ENCODE data around the gene PAPLN.
A peak's percentile ranks its signal among the peaks of the same experiment; 100 is the strongest.

Gene PAPLN

DNA sequence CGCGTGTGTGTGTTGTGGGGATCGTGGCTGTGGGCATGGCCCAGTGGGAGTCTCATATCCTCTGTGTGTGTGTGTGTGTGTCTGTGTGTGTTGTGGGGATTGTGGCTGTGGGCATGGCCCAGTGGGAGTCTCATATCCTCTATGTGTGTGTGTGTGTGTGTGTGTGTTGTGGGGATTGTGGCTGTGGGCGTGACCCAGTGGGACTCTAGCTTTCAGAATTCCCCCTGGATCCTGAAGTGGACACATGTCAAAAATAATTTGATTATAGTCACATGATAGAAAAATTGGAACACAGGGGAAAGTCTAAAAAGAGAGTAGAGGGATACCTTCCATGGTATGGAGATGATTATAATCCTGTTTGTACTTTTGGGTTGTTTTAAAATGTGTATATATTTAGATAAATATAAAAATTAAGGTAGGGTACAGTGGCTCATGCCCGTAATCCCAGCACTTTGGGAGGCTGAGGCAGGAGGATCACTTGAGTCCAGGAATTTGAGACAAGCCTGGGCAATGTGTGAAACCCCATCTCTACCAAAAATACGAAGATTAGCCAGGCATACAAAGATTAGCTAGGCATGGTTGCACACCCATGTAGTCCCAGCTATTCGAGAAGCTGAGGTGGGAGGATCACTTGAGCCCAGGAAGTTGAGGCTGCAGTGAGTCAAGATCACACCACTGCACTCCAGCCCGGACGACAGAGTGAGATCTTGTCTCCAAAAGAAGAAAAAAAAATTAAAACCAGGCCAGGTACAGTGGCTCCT is 11.0 kb downstream of the PAPLN start:
- no peak for DNase-seq

DNA sequence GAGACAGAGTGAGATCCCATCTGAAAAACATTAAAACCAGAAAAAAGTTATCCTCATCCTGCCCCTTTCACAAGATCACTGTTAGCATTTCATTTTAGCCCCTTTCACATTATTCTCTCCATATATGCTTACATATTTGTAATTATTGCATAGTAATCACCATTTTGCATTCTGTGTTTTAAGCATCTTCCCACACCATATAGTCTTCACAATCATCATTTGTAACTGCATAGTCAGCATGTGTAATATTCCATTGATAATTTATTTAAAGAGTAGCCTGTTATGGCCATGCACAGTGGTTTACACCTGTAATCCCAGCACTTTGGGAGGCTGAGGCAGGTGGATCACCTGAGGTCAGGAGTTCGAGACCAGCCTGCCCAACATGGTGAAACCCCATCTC is 11.8 kb downstream of the PAPLN start:
- no peak for DNase-seq

DNA sequence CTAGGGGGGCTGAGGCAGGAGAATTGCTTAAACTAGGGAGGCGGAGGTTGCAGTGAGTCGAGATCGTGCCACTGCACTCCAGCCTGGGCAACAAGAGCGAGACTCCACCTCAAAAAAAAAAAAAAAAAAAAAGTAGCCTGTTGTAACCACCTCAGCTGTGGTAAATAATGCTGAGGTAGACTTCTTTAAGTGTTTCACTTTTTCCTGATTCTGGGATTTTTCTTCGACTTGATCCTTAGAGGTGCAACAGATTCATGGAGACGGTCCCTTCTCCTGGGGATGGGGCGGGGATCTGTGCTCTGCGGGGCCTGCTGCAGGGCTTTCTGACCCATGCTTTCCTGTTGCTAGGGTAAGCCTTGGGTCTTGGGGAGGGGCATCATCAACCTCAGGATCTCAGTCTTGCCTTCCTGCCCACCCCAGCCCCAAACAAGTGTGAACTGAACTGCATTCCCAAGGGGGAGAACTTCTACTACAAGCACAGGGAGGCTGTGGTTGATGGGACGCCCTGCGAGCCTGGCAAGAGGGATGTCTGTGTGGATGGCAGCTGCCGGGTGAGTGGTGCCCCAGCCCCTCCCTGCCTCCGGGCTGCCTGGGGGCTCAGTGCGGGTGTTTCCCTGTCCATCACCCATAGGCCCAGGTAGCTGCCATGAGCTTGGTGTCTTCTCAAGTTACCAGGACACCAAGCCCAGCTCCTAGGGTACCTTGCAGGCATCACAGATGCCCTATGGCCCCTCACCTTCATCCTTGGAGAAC is 12.4 kb downstream of the PAPLN start:
- DNase-seq = no peak

DNA sequence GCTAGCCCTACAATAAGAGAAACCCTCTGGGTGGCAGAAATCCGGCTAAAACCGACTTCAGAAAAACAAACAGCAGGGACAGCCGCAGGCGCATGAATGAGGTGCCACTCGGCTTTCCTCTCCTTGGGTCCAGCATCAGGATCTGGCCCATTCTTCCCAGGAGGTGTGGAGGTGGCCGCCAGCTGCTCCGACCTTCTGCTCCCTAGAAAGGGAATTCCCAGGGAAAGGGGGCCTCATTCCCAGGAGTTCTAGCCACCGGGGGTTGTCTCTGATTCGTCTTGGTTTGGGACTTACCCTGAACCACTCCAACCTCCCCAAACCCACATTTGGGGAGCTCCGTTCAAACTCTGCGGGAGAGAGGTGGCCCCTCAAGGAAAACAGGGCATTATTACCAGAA is 13.0 kb downstream of the PAPLN start:
- no peak for DNase-seq

DNA sequence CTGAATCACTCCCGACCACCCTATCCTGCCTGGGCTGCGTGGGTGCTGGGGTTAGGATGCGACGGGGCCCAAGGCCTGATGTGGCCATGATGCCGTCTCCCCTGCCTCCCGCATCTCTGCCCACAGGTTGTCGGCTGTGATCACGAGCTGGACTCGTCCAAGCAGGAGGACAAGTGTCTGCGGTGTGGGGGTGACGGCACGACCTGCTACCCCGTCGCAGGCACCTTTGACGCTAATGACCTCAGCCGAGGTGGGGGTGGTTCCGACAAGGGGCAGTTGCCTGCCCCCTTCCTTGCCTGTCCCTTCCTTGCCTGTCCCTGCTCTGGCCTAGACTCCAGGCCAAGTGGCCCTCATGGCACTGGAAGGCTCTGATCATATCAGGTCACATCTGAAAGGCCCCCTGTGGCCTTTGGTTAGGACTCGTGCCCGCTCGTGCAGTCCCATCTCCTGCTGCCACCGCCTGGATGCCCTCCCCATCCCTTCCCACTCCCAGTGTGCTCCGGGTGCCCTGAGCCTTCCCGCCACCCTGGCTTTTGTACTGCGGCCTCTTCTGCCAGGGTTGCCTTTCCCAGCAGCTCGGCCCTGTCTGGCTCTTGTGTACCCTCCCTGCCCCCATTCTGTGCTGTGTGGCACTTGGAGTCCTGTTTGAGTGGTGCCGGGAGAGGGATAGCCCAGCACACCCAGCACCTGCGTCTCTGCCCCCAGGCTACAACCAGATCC is 13.6 kb downstream of the PAPLN start:
- DNase-seq = peak; percentile 79

DNA sequence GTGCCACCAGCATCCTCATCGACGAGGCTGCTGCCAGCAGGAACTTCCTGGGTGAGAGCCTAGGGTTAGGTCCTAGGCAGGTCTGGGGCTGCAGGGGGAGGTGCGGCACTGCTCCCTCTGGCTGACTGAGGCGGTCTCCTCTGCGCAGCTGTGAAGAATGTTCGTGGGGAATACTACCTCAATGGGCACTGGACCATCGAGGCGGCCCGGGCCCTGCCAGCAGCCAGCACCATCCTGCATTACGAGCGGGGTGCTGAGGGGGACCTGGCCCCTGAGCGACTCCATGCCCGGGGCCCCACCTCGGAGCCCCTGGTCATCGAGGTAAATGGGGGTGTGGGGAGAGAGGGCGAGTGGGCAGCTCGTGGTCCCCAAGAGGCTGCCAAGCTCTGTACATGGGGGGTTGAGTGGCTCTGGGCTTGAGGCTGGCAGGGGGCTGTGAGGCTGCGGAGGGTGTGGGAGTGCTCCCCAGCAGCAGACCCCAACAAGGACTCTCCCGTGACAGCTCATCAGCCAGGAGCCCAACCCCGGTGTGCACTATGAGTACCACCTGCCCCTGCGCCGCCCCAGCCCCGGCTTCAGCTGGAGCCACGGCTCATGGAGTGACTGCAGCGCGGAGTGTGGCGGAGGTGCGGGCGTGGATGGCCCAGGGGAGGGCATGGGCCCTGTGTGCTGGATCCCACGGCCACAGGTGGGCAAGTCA is 14.4 kb downstream of the PAPLN start:
- DNase-seq = no peak

DNA sequence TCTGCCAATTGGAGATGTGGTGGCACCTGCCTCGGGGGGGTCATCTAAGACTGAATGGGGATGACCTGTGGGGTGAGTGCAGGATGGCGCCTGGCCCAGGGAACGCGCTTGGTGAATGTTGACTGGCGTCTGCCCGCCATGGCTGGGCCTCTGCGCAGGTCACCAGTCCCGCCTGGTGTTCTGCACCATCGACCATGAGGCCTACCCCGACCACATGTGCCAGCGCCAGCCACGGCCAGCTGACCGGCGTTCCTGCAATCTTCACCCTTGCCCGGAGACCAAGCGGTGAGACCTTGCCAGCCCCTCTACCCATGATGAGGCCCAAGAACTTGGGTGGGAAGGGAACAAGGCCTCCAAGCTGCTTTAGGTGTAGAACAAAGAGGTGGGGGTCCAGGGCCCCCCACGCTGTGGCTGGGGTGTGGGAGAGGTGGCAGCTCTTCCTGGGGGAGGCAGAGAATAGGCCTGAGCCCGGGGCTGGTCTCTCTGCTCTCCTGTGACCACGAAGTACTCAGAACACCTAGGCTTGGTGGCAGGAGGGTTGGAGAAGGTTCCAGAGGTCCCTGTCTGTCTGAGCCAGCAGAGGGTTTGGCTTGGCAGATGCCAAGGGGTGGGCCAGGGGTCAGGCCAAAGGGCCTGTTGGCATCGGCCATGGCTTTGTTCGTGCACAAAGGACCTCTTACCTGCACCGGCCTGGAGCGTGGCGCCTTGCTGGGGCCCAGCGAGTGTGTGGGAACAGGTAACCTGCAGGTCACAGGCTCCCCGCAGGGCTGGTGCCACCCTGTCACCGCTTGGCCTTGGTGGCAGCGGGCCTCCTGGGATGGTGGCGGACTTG is 15.4 kb downstream of the PAPLN start:
- DNase-seq = no peak

DNA sequence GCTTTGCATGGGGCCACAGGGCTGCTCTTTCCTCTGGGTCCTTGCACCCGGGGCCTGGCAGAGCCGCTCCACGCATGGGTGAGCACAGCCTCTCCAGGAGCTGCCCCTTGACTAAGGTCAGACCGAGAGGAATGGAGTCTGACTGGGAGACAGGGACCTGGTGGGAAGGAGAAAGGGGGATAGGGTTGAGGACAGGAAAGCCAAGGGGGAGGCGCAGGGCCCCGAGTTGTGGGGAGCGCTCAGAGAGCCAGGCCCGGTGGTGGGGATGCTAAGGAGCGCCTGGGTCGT is 16.0 kb downstream of the PAPLN start:
- DNase-seq = no peak

DNA sequence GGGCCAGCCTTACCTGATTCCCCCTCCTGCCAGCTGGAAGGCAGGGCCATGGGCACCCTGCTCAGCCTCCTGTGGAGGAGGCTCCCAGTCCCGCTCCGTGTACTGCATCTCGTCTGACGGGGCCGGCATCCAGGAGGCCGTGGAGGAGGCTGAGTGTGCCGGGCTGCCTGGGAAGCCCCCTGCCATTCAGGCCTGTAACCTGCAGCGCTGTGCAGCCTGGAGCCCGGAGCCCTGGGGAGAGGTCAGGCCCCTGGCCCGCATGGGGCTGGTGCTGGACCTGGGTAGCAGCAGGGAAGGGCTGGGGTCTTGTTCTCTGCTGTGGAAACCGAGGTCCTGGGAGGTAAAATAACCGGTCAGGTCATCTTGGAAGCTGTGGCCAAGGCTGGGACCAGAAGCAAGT is 16.4 kb downstream of the PAPLN start:
- DNase-seq = no peak

DNA sequence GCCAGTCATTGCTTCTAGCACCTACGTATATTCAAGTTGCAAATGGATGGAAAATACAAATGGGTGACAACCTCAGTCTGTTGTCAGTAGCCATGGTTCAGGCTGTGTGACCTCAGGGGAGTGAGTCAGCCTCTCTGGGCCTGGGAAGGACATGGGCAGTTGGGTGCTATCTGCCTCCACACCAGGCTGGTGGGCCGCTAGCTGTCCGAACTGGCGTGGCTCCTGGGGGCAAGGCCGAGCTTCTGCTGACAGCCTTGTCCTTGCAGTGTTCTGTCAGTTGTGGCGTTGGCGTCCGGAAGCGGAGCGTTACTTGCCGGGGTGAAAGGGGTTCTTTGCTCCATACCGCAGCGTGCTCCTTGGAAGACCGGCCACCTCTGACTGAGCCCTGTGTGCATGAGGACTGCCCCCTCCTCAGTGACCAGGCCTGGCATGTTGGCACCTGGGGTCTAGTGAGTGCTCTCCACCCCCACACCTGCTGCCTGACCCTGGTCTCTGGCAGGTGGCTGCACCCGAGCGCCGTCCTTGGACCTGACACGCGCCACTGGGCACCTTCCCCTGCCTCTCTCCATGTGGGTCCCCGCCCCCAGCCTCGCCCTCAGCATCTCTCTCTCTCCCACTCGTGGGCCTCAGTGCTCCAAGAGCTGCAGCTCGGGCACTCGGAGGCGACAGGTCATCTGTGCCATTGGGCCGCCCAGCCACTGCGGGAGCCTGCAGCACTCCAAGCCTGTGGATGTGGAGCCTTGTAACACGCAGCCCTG is 17.1 kb downstream of the PAPLN start:
- DNase-seq = no peak

DNA sequence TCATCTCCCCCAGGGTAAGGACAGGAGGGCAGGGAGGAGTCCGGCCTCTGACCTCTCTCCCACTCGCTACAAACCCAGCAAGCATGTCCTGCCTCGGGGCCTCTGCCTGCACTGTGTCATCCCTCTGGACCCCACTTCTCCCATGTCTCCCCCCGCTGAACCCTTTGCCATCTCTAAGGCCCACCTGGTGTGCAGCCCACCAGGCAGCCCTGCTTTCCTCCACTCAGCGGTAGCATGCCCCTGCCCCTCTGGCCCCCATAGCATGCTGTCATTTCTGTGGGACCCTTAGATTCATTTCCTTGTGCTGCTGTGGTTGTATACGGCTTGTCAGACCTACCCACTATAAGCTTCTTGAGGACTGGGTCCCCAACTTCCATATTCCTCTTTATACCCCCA is 17.7 kb downstream of the PAPLN start:
- DNase-seq = no peak

DNA sequence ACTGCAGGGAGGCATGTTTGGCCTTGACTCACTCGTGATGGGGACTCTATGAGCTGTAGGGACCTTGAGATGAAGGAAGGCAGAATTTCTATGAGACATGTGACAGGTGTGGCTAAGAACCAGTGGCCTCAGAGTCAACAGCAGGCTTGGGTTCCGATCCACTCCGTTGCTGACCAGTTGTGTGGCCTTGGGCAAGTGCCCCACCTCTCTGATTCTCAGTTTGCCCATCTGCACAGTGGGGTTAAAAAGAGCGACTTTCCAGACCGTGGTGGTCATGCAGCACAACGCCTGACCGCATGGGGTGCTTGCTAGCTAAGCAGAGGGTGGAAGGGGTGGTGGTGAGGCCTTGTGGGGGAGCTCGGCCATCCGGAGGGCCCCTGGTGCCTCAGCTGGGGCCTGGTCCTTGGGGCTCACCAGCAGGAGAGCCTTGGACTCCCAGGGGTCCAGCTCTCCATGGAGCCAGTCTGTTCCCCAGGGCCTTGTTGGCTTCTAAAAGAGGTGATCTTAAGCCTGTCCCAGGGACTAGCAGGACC is 18.5 kb downstream of the PAPLN start:
- no peak for DNase-seq

DNA sequence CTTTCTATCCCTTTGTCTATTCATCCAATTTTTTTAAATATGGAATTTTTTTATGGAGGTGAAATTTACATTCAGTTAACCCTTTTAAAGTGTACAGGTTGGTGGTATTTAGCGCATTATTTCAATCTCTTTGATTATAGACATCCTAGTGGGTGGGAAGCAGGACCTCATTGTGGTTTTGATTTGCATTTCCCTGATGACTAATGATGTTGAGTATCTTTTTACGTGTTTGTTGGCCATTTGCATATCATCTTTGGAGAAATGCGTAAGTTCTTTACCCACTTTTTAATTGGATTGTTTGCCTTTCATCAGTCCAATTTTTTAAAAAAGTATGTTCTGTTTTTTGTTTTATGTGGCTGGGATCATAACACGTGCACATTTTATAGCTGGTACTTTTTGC is 20.8 kb downstream of the PAPLN start:
- no peak for DNase-seq

DNA sequence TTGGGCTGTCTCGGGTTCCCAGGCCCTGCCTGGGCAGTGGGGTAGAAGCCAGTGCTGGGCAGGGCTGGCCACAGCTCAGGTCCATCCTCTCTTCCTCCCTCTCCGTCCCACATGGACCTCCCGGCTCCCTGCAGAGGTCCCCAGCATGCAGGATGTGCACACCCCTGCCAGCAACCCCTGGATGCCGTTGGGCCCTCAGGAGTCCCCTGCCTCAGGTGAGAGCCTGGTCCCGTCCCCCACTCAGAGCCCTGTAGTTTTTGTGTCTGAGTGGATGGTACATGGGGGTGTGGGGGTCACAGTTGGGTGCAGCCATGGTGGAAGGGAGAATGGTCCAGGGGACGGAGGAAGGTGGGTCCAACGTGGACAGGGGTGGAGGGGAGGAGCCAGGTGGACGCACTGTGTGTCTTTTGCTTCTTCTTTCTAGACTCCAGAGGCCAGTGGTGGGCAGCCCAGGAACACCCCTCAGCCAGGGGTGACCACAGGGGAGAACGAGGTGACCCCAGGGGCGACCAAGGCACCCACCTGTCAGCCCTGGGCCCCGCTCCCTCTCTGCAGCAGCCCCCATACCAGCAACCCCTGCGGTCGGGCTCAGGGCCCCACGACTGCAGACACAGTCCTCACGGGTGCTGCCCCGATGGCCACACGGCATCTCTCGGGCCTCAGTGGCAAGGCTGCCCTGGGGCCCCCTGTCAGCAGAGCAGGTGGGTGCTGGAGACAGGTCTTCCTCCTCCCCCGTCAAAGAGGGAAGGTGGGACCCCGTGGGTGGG is 21.7 kb downstream of the PAPLN start:
- DNase-seq = no peak

DNA sequence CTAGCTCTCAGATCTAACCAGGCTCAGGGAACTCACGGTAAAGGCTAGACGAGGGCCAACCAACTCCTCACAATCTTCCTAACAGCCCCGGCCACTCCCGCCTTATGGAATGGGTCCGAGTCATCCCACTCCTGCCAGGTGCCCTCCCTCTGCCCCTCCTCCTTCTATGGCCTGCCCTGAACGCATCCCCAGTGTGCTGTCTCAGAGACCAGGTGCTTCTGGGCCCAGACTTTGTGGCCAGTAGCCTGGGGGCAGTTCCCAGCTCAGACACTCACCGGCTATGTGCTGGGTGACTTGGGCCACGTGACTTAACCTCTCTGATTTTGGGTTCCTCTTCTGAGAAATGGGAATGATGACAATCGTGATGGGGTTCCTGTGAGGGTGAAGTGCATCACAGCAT is 22.5 kb downstream of the PAPLN start:
- no peak for DNase-seq

DNA sequence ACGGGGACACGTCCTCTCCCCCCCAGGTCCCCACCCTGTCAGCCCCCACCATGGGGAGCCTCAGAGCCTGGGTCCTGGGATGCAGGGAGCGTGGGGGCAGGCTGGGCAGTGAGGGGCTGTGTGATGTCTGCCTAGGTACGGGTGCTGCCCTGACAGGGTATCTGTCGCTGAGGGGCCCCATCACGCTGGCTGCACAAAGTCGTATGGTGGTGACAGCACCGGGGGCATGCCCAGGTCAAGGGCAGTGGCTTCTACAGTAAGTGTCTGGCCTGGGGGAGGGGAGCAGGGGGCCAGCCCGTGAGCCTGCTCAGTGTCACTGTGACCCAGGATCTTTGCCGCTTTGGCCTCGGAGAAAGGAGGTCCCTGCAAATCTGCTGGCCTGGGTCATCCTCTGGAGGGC is 23.3 kb downstream of the PAPLN start:
- no peak for DNase-seq

DNA sequence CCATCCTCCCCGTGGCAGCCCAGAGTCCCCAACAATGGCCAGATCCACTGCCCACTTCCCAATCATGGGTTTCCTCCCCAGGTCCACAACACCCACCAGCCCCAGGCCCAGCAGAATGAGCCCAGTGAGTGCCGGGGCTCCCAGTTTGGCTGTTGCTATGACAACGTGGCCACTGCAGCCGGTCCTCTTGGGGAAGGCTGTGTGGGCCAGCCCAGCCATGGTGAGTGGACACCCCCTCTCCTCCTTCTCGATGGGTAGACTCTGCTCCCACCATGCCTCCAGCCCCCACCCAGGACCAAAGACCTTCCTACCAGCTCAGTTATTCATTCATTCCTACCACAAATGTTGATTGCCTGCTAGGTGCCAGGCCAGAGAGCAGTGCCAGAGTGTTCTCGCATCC is 23.8 kb downstream of the PAPLN start:
- no peak for DNase-seq

DNA sequence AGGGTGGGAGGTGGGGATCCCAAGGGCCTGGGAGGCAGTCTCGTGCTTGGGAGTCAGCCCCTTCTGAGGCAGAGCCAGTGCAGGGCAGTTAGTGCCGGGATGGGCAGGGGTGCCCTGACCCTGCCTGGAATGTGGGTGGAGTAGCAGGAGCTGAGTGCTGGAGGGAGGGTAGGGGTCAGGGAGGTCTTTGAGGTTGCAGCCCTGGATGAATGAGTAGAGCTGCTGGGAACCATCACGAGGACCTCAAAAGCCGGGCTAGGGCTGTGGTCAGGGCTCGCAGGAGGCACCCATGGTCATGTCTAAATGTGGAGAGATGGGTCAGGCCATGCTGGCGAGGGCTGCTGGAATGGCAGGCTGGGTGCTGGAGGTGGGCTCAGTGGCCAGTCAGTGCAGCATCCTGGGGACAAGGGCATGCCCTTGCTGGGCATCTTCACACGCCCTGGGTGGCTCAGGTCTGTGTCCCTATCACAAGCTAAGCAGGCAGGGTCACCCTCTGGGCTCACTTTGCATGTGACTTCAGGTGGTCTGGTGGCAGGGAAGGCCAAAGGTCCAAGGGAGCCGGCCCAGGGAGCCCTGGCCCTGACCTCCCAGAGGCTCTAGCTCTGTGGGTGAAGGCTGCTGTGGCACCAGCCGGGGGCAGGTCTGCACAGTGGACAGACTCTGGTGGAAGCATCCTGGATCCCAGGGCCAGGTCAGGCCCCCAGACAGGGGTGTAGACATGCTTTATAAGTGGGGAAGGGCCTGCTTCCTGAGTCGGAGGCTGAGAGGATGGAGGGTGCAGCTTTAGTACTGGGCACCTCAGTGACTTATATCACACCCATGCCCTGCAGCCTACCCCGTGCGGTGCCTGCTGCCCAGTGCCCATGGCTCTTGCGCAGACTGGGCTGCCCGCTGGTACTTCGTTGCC is 24.5 kb downstream of the PAPLN start:
- no peak for DNase-seq

DNA sequence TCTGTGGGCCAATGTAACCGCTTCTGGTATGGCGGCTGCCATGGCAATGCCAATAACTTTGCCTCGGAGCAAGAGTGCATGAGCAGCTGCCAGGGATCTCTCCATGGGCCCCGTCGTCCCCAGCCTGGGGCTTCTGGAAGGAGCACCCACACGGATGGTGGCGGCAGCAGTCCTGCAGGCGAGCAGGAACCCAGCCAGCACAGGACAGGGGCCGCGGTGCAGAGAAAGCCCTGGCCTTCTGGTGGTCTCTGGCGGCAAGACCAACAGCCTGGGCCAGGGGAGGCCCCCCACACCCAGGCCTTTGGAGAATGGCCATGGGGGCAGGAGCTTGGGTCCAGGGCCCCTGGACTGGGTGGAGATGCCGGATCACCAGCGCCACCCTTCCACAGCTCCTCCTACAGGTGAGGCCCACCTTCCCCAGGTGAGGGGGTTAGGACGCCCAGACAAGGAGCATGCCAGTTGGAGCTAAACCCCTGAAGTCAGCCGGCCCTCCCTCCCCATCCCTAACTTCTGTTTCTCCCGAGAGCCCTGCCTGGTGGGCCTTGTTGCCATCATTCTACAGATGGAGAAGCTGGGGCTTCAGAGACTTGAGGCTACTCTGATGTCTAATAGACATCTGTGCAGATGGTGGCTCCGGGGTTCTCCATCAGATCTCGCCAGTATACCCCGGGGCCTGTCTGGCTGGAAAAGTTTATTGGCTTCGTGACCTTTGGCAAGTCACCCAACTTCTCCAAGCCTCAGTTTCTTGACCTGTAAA is 25.3 kb downstream of the PAPLN start:
- DNase-seq = no peak
